GM18868 (cell line): Measurements from ENCODE around the gene RAB11FIP3.

ENCODE experiments used
- ATAC-seq: cut with Tn5 transposase; IDR thresholded peaks from one replicate; pipeline ENCODE4 v1.9.1; 2021; ENCODE audit warnings: mild to moderate bottlenecking, moderate library complexity; ENCODE audit not compliant: unreplicated experiment

Gene RAB11FIP3

DNA sequence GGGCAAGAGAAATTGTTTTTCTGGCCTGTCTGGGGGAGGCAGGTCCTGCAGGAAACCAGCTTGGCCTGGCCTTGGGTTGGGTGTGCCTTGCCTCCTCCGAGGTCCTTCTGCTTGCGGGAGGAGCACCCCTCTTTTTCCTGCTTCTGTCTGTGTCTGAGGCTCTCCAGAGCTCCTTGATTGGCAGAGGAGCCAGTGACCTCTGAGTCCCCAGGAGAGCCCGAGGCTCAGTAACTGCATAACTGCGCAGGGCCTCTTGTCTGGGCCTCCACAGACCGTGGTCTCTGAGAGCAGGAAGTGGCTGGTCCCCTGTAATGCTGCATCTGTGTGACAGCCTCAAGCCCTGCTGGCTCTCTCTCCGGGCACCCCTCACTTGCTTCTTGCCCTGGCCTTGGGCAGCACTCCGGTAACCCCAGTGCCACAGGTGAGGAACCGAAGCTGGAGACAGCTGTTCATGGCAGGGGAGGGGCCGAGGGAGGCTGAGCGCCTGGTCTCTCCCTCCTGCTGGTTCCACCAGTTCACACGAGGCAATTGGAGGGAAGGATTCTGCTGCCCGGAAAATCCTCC is 103.6 kb downstream of the RAB11FIP3 start:
- ATAC-seq: no peak

- ATAC-seq: no peak
Measured at GRCh38 chr16:530111-530817, 104.8 kb downstream of the RAB11FIP3 start.

DNA sequence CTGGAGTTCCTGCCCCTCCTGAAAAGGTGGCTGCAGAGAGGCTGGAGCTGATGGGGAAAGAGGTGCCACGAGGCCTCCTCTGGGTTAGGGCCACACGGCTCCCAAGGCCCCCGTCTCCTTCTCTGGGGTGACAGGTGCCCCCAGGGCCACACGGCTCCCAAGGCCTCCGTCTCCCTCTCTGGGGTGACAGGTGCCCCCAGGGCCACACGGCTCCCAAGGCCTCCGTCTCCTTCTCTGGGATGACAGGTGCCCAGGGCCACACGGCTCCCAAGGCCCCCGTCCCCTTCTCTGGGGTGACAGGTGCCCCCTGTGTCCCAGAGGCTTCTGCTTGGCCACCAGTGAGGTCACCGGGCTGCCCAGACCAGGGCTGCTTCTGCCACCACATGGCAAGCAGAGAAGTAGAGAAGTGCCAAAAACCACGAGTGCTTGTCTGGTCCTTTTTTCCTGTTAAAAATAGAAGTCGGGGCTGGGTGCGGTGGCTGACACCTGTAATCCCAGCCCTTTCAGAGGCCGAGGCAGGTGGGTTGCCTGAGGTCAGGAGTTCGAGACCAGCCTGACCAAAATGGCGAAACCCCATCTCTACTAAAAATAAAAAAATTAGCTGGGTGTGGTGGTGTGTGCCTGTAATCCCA is 106.2 kb downstream of the RAB11FIP3 start:
- ATAC-seq: no peak

GRCh38 chr16:533391-534123 is 108.1 kb downstream of the RAB11FIP3 start:
- no peak for ATAC-seq

- ATAC-seq: no peak
Measured at GRCh38 chr16:534135-534534, 108.7 kb downstream of the RAB11FIP3 start.

DNA sequence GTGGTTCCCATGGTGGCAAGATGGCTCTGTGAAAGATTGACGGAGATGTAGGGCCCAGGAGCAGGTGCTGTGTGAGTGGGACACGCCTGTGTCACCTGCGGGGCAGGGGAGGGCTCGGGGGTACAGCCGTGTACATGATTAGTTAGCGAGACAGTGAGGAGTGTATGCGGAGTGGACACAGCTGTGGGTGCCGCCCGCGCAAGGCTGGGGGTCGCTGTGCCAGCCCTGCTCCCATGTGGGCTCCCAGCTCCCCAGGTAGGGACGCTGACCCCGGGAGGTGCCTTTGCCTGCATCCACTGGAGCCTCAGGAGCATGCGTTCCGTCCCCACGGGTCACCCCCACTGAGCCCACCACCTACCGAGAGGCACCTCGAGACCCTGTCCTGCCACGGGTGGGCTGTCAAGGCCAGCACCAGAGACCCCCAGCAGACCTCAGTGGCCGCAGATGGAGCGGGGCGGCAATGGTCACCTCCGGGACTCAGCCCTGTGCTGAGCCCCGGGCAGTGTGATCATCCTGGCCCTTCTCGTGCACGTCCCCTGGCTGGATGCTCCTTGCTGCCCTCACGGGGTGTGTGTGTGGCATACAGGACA is 109.5 kb downstream of the RAB11FIP3 start:
- ATAC-seq: no peak

GRCh38 chr16:535446-536405 is 110.3 kb downstream of the RAB11FIP3 start:
- ATAC-seq: no peak

GRCh38 chr16:536746-537145 is 111.3 kb downstream of the RAB11FIP3 start:
- no peak for ATAC-seq

GRCh38 chr16:537415-538335 is 112.2 kb downstream of the RAB11FIP3 start:
- no peak for ATAC-seq

DNA sequence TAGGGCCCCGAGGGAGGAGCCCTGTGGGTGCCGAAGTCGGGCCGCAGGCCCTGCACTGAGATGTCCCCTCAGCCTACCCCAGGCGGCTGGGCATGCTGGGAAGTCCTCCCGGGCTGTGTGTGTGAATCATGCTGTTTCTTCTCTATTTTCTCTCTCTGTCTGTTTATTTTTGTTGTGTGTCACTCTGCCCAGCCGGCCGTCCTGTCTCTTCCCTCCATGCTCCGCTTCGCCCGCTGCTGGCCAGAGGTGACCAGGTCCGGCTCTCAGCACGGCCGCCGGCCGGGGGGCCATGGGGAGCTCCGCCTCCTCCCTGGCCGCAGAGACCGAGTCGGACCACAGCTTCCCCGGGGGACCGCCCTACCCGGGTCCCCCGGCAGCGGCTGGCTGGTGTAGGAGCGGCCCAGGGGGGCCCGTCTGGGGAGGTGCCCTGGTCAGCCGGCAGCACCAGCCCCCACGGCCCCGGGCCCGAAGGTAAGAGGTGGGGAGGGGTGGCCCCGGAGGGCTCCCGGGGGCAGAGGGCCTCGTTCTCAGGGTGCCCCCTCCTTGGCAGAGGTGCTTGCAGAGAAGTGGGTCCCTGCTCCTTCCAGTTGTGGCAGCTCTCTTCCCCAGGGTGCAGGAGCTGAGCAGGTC is 114.6 kb downstream of the RAB11FIP3 start:
- no peak for ATAC-seq

- no peak for ATAC-seq
Measured at GRCh38 chr16:540645-541340, 115.3 kb downstream of the RAB11FIP3 start.

GRCh38 chr16:543301-544164 is 118.1 kb downstream of the RAB11FIP3 start:
- no peak for ATAC-seq

DNA sequence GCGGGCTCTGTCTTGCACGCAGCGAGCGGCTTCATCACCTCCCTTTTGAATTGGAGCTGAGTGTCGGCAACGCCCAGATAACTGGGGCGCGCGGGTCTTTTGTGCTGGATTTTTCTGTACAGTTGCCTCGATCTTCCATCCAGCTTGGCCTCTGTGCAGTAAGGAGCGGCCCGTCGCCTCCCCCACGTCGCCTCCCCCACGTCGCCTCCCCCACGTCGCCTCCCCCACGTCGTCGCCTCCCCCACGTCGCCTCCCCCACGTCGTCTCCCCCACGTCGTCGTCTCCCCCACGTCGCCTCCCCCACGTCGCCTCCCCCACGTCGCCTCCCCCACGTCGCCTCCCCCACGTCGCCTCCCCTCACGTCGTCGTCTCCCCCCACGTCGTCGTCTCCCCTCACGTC is 119.1 kb downstream of the RAB11FIP3 start:
- no peak for ATAC-seq

- ATAC-seq: no peak
Measured at GRCh38 chr16:546909-547770, 121.7 kb downstream of the RAB11FIP3 start.

GRCh38 chr16:548586-548985 is 123.1 kb downstream of the RAB11FIP3 start:
- no peak for ATAC-seq
